A549 (cell line): Measurements from ENCODE around the gene DNAAF2. TPM values are rescaled to one million over a fixed set of nuclear protein-coding genes. Genes with fewer than 3 reads are reported as not detected.
"Not testable (repeated sequence)": the region's sequence is repeated elsewhere in the genome, so short reads cannot be mapped to it uniquely, and the experiment has no call there.

ENCODE experiments used
- ATAC-seq, 2 experiments: fragments of 200-7000 bp in 1 of 2; fragments of >200 bp in 1 of 2; cut with Nextera tagmentation in 1 of 2; cut with Tn5 transposase in 1 of 2; 3 replicates each; pipeline versions ENCODE4 v1.8.0 to v1.9.1; 2018 to 2020; ENCODE audit warnings: mild to moderate bottlenecking in 1 of 2, moderate library complexity in 1 of 2
- CTCF ChIA-PET: fragments of 300-600 bp; sonication (Branson Sonifier 250); formaldehyde crosslinking; extraction: SDS; loops from one replicate; lab custom pipeline; 2021; ENCODE audit warnings: antibody characterized with exemption, inconsistent platforms; lab: Yijun Ruan, JAX
- POLR2A ChIA-PET: fragments of 350-600 bp; formaldehyde crosslinking; extraction: SDS; loops from one replicate; lab custom pipeline; 2021; ENCODE audit warnings: antibody characterized with exemption, inconsistent platforms; lab: Yijun Ruan, JAX
- DNase-seq, 2 experiments: peaks; one replicate each; pipeline versions ENCODE4 v3.0.0 to v3.0.0-alpha.2; 2011 to 2016; ENCODE audit warnings: low read depth in 1 of 2, low spot score in 1 of 2
- FAIRE-seq: peaks from 2 replicates; lab custom pipeline; 2011; peaks lifted over from hg19 to GRCh38; lab: Jason Lieb, UNC
- H3K27ac ChIP-seq, 2 experiments: fragments of >200 bp; sonication (Bioruptor Twin); formaldehyde crosslinking; 3 replicates each; pipeline ENCODE4 v1.5.1; 2016 to 2017
- H3K4me1 ChIP-seq: fragments of >200 bp; sonication (Bioruptor Twin); formaldehyde crosslinking; 3 replicates; pipeline ENCODE4 v1.6.1; 2016
- H3K4me2 ChIP-seq: fragments of >200 bp; sonication (Bioruptor Twin); formaldehyde crosslinking; 3 replicates; pipeline ENCODE4 v1.6.1; 2016
- H3K4me3 ChIP-seq: fragments of >200 bp; sonication (Bioruptor Twin); formaldehyde crosslinking; 3 replicates; pipeline ENCODE4 v1.5.1; 2016
- H3K9me3 ChIP-seq: fragments of >200 bp; sonication (Bioruptor Twin); formaldehyde crosslinking; 3 replicates; pipeline ENCODE4 v1.6.1; 2016
- BCL3 ChIP-seq: fragments of >200 bp; sonication (Bioruptor Twin); formaldehyde crosslinking; IDR thresholded peaks from 3 replicates; pipeline ENCODE4 v1.6.1; 2016
- BHLHE40 ChIP-seq: IDR thresholded peaks from 2 replicates; pipeline ENCODE4 v1.6.1; 2012; ENCODE audit warnings: low read depth, low read length, inconsistent platforms
- CBX2 ChIP-seq: fragments of 200-600 bp; sonication (generic); IDR thresholded peaks from 2 replicates; pipeline ENCODE4 v1.6.1; 2016; ENCODE audit warnings: low read depth, mild to moderate bottlenecking, borderline replicate concordance
- CHD4 ChIP-seq: fragments of 200-600 bp; sonication (generic); IDR thresholded peaks from 2 replicates; pipeline ENCODE4 v1.6.1; 2016; ENCODE audit warnings: antibody characterized with exemption, mild to moderate bottlenecking, borderline replicate concordance
- E2F6 ChIP-seq: IDR thresholded peaks from 2 replicates; pipeline ENCODE4 v1.6.1; 2012; ENCODE audit warnings: low read depth, borderline replicate concordance
- FOSB ChIP-seq: fragments of 250-450 bp; sonication (Bioruptor Pico); IDR thresholded peaks from 2 replicates; pipeline ENCODE4 v1.5.0; 2020; ENCODE audit warnings: mild to moderate bottlenecking, moderate library complexity
- FOXS1 ChIP-seq: fragments of 250-450 bp; sonication (Bioruptor Pico); IDR thresholded peaks from 2 replicates; pipeline ENCODE4 v1.5.0; 2020; ENCODE audit warnings: mild to moderate bottlenecking, moderate library complexity
- HDAC2 ChIP-seq: fragments of 200-600 bp; sonication (generic); IDR thresholded peaks from 2 replicates; pipeline ENCODE4 v1.6.1; 2016
- HES2 ChIP-seq: fragments of >200 bp; sonication (Bioruptor Twin); formaldehyde crosslinking; IDR thresholded peaks from 2 replicates; pipeline ENCODE4 v1.6.1; 2016
- HOXA7 ChIP-seq: fragments of 250-450 bp; sonication (Bioruptor Pico); IDR thresholded peaks from 2 replicates; pipeline ENCODE4 v1.5.0; 2020; ENCODE audit warnings: mild to moderate bottlenecking, moderate library complexity
- JUNB ChIP-seq: fragments of >200 bp; sonication (Bioruptor Twin); formaldehyde crosslinking; IDR thresholded peaks from 2 replicates; pipeline ENCODE4 v1.6.1; 2016
- MAZ ChIP-seq: fragments of 150-350 bp; IDR thresholded peaks from 2 replicates; pipeline ENCODE4 v1.6.1; 2014; ENCODE audit warnings: antibody characterized with exemption, low read depth, low read length, borderline replicate concordance
- NFE2L2 ChIP-seq: fragments of 150-350 bp; conservative IDR thresholded peaks from 2 replicates; pipeline ENCODE4 v1.6.1; 2014; ENCODE audit warnings: low read length
- NPAS2 ChIP-seq: fragments of 250-450 bp; sonication (Bioruptor Pico); IDR thresholded peaks from 2 replicates; pipeline ENCODE4 v1.8.0; 2022; ENCODE audit warnings: mild to moderate bottlenecking, moderate library complexity, borderline replicate concordance
- POLR2A ChIP-seq: IDR thresholded peaks from 2 replicates; pipeline ENCODE4 v1.6.1; 2012; ENCODE audit warnings: mild to moderate bottlenecking, low read length
- RCOR1 ChIP-seq: fragments of 150-350 bp; IDR thresholded peaks from 2 replicates; pipeline ENCODE4 v1.6.1; 2014; ENCODE audit warnings: antibody characterized with exemption, low read length, low read depth
- RFX5 ChIP-seq: fragments of 450-650 bp; IDR thresholded peaks from 2 replicates; pipeline ENCODE4 v1.7.1; 2014; ENCODE audit warnings: antibody characterized with exemption, mild to moderate bottlenecking, moderate library complexity
- SMC3 ChIP-seq: fragments of >200 bp; sonication (Bioruptor Twin); formaldehyde crosslinking; IDR thresholded peaks from 3 replicates; pipeline ENCODE4 v1.6.1; 2018; ENCODE audit warnings: inconsistent platforms
- USF2 ChIP-seq: fragments of 450-650 bp; IDR thresholded peaks from 2 replicates; pipeline ENCODE4 v1.6.1; 2014; ENCODE audit warnings: antibody characterized with exemption
- ZFP36 ChIP-seq: fragments of 450-650 bp; IDR thresholded peaks from 2 replicates; pipeline ENCODE4 v1.6.1; 2014; ENCODE audit warnings: borderline replicate concordance; ENCODE audit not compliant: partially characterized antibody
- ZNF302 ChIP-seq: fragments of 250-450 bp; sonication (Bioruptor Pico); IDR thresholded peaks from 2 replicates; pipeline ENCODE4 v1.9.0; 2021; ENCODE audit warnings: inconsistent platforms, mild to moderate bottlenecking, moderate library complexity
- WGBS: methylation state at CpG from one replicate; pipeline ENCODE4 v1.1.6; 2017; ENCODE audit errors: missing lambda C conversion rate; 5-methylcytosine and 5-hydroxymethylcytosine counted together
- polyA plus RNA-seq, 4 experiments: library from polyadenylated mRNA; depleted of rRNA in 3 of 4; stranded (reverse); fragments of >200 nt; fragmentation: RNase III in 1 of 4; extraction: RNeasy Plus Mini Kit Qiagen cat#74134 plus additional on column Dnase treatment in 1 of 4; gene quantifications; 2 replicates in 3 of 4; 3 replicates in 1 of 4; pipeline ENCODE4 v1.2.3, GENCODE V29; 2011 to 2017

Gene DNAAF2
- polyA plus RNA-seq, 2 of the 4 experiments (the other 2 are of a cell fraction), result 12.1 to 14.1 TPM

- peaks cover 51% of the 10 kb centered on the region for H3K4me1 ChIP-seq
- FAIRE-seq, result no peak
- H3K4me2 ChIP-seq, result peak overlapping the region; percentile 81
- no peak for ATAC-seq
- CTCF ChIA-PET, result interaction anchor here (0.7 to 5.2 kb wide), 6 partner anchors 7 to 29 kb away, joined by 3 to 55 read pairs (median 5); partner anchors contain the start of gene DNAAF2
- under 1% methylated on average over 11 of the region's 11 CpGs for WGBS
- peak overlapping the region; percentile 95 to 96 for H3K27ac ChIP-seq
- peak overlapping the region; percentile 78 for H3K4me3 ChIP-seq
- no peak for DNase-seq
- TF ChIP-seq FOSB (CRISPR knock-in tag) (no peak), HOXA7 (CRISPR knock-in tag) (no peak), USF2 (no peak), BCL3 (no peak), RFX5 (no peak), JUNB (no peak), HDAC2 (no peak), E2F6 (no peak), BHLHE40 (no peak), NFE2L2 (no peak), HES2 (no peak), NPAS2 (CRISPR knock-in tag) (no peak), MAZ (no peak)
- TF ChIP-seq, all 56 proteins: peak for 0
- POLR2A ChIA-PET, result interaction anchor here (0.6 to 3.3 kb wide), 21 partner anchors 8 to 243 kb away, joined by 3 to 50 read pairs (median 4); partner anchors contain the start of genes DNAAF2, KLHDC2, LRR1 and NEMF
- no peaks in the 10 kb centered on the region for H3K9me3 ChIP-seq
These were observed 15.3 kb downstream of the DNAAF2 start for GRCh38 chr14:49619730-49620129.

- 10% methylated on average over 18 of the region's 19 CpGs for WGBS
- Histone ChIP-seq H3K4me2 (peak overlapping the region; percentile 81), H3K27ac (peak overlapping the region; percentile 95 to 96), H3K4me1 (peaks cover 47% of the 10 kb centered on the region), H3K4me3 (peak overlapping the region; percentile 78)
- H3K9me3 ChIP-seq, ATAC-seq, DNase-seq, CTCF ChIA-PET, FAIRE-seq: not testable (repeated sequence)
- POLR2A ChIA-PET, result interaction anchor here (2.3 to 3.3 kb wide), 3 partner anchors 13 to 21 kb away, joined by 13 to 46 read pairs (median 23); partner anchors contain the start of genes DNAAF2 and LRR1
These were observed 15.8 kb downstream of the DNAAF2 start for GRCh38 chr14:49619273-49619672.

GRCh38 chr14:49617852-49618519, 17.1 kb downstream of the DNAAF2 start:
- no peak overlapping the region for H3K4me3 ChIP-seq
- ChIA-PET CTCF (interaction anchor here (1.0 to 1.4 kb wide), 3 partner anchors 14 to 31 kb away, joined by 3 to 4 read pairs (median 3); no protein-coding TSS in a partner anchor), POLR2A (interaction anchor here (1.6 kb wide), 1 partner anchor 16 kb away, joined by 6 read pairs; no protein-coding TSS in a partner anchor)

More at GRCh38 chr14:49617852-49618519, 17.1 kb downstream of the DNAAF2 start:
- FAIRE-seq (no peak), DNase-seq (no peak), ATAC-seq (no peak)
- TF ChIP-seq E2F6, result no peak
- no peak for TF ChIP-seq BHLHE40
- no peak for TF ChIP-seq RCOR1
- TF ChIP-seq ZNF302 (CRISPR knock-in tag), result no peak
- no peak for TF ChIP-seq CHD4
- no peak for TF ChIP-seq FOXS1 (CRISPR knock-in tag)
- TF ChIP-seq POLR2A, result no peak
- TF ChIP-seq SMC3, result no peak
- TF ChIP-seq BCL3, result no peak
- TF ChIP-seq CBX2, result no peak
- no peak for TF ChIP-seq ZFP36
- Histone ChIP-seq H3K4me2 (peak overlapping the region; percentile 81; the same call in 2 of the 3 replicates), H3K4me1 (peaks cover 34% of the 10 kb centered on the region), H3K9me3 (no peaks in the 10 kb centered on the region), H3K27ac (0 out of 6 replicates have a peak overlapping the region, but pooled peaks of 1 of the 2 experiments have one; percentile 11)
- WGBS, result 96% methylated on average over 6 of the region's 6 CpGs
